IMR-90 (cell line): ENCODE measurements around the gene CALML3. TPM values are rescaled to one million over a fixed set of nuclear protein-coding genes. Genes with fewer than 3 reads are reported as not detected.

ENCODE experiments used
- ATAC-seq: fragments of 200-7000 bp; cut with Tn5 transposase; 2 replicates; pipeline ENCODE4 v1.9.1; 2020; ENCODE audit warnings: low read depth, mild to moderate bottlenecking, moderate library complexity
- BruUV-seq: library from RNA; stranded (reverse); fragments of 400-500 nt; replicated peaks from 2 replicates; lab custom pipeline; 2021; lab: Mats Ljungman, UMichigan
- CTCF ChIA-PET: fragments of 300-600 bp; formaldehyde crosslinking; extraction: SDS; loops from one replicate; lab custom pipeline; 2021; ENCODE audit warnings: antibody characterized with exemption; lab: Yijun Ruan, JAX
- POLR2A ChIA-PET: fragments of 300-600 bp; sonication (Branson Sonifier 250); formaldehyde crosslinking; loops from one replicate; lab custom pipeline; 2022; ENCODE audit warnings: antibody characterized with exemption; ENCODE audit not compliant: unreplicated experiment; lab: Charles Lee
- DNase-seq: peaks from one replicate; pipeline ENCODE4 v3.0.0; 2013
- H2AFZ ChIP-seq: replicated peaks from 2 replicates; pipeline ENCODE3; 2013; ENCODE audit warnings: low read length, mild to moderate bottlenecking; ENCODE audit not compliant: poor library complexity
- H2AK5ac ChIP-seq: 2 replicates; pipeline ENCODE4 v1.6.1; 2013; ENCODE audit warnings: low read depth, low read length, inconsistent platforms
- H2AK9ac ChIP-seq: replicated peaks from 2 replicates; pipeline ENCODE3; 2013; ENCODE audit warnings: mild to moderate bottlenecking, low read depth, low read length, moderate library complexity; ENCODE audit not compliant: poor library complexity
- H2BK120ac ChIP-seq: 2 replicates; pipeline ENCODE4 v1.6.1; 2013; ENCODE audit warnings: low read depth, low read length, inconsistent platforms
- H2BK15ac ChIP-seq: 3 replicates; pipeline ENCODE4 v1.6.1; 2013; ENCODE audit warnings: low read depth, low read length, inconsistent platforms
- H2BK20ac ChIP-seq: 2 replicates; pipeline ENCODE4 v1.6.1; 2013; ENCODE audit warnings: low read depth, mild to moderate bottlenecking, inconsistent platforms, low read length, moderate library complexity
- H2BK5ac ChIP-seq: 2 replicates; pipeline ENCODE4 v1.6.1; 2013; ENCODE audit warnings: mild to moderate bottlenecking, low read depth, low read length, inconsistent platforms; ENCODE audit not compliant: poor library complexity, severe bottlenecking
- H3K14ac ChIP-seq: replicated peaks from 2 replicates; pipeline ENCODE4 v1.6.1; 2013; ENCODE audit warnings: low read depth, low read length, inconsistent platforms
- H3K18ac ChIP-seq: 2 replicates; pipeline ENCODE4 v1.6.1; 2013; ENCODE audit warnings: low read depth, low read length, control low read depth
- H3K23ac ChIP-seq: 2 replicates; pipeline ENCODE4 v1.6.1; 2013; ENCODE audit warnings: low read depth, low read length, inconsistent platforms
- H3K27ac ChIP-seq: 2 replicates; pipeline ENCODE4 v1.5.1; 2013; ENCODE audit warnings: mild to moderate bottlenecking, control low read depth, low read length; ENCODE audit not compliant: insufficient read depth
- H3K27me3 ChIP-seq: 2 replicates; pipeline ENCODE4 v1.6.1; 2013; ENCODE audit warnings: low read length; ENCODE audit not compliant: control insufficient read depth, insufficient read depth
- H3K36me3 ChIP-seq: 2 replicates; pipeline ENCODE4 v1.6.1; 2013; ENCODE audit warnings: low read length, mixed read lengths; ENCODE audit not compliant: control insufficient read depth, insufficient read depth
- H3K4ac ChIP-seq: 2 replicates; pipeline ENCODE4 v1.6.1; 2013; ENCODE audit warnings: low read depth, low read length, inconsistent platforms
- H3K4me1 ChIP-seq: 2 replicates; pipeline ENCODE4 v1.6.1; 2013; ENCODE audit warnings: low read length, mixed read lengths; ENCODE audit not compliant: control insufficient read depth, insufficient read depth
- H3K4me2 ChIP-seq: 2 replicates; pipeline ENCODE4 v1.6.1; 2013; ENCODE audit warnings: low read depth, mild to moderate bottlenecking, control low read depth, low read length, moderate library complexity
- H3K4me3 ChIP-seq: 2 replicates; pipeline ENCODE4 v1.5.1; 2013; ENCODE audit warnings: low read depth, mild to moderate bottlenecking, control low read depth, low read length, moderate library complexity; ENCODE audit not compliant: insufficient read depth
- H3K56ac ChIP-seq: 2 replicates; pipeline ENCODE4 v1.6.1; 2013; ENCODE audit warnings: low read length, inconsistent platforms; ENCODE audit not compliant: insufficient read depth; ENCODE audit errors: extremely low read depth
- H3K79me1 ChIP-seq, 2 experiments: 2 replicates each; pipeline ENCODE4 v1.6.1; 2013; ENCODE audit warnings: low read length in 2 of 2, inconsistent platforms in 1 of 2, low read depth in 1 of 2
- H3K9ac ChIP-seq: 2 replicates; pipeline ENCODE4 v1.6.1; 2013; ENCODE audit warnings: low read depth, low read length, control low read depth
- H3K9me1 ChIP-seq: 2 replicates; pipeline ENCODE4 v1.6.1; 2013; ENCODE audit warnings: low read length, inconsistent platforms; ENCODE audit not compliant: insufficient read depth
- H3K9me3 ChIP-seq: 2 replicates; pipeline ENCODE4 v1.6.1; 2013; ENCODE audit warnings: low read length; ENCODE audit not compliant: control insufficient read depth, insufficient read depth
- H4K20me1 ChIP-seq: 2 replicates; pipeline ENCODE4 v1.6.1; 2013; ENCODE audit warnings: low read length, inconsistent platforms; ENCODE audit not compliant: insufficient read depth
- H4K5ac ChIP-seq: 2 replicates; pipeline ENCODE4 v1.6.1; 2013; ENCODE audit warnings: mild to moderate bottlenecking, low read depth, low read length, control low read depth
- H4K8ac ChIP-seq, 2 experiments: 2 replicates each; pipeline ENCODE4 v1.6.1; 2013; ENCODE audit warnings: low read depth in 2 of 2, low read length in 2 of 2, control low read depth in 1 of 2, inconsistent platforms in 1 of 2
- H4K91ac ChIP-seq: 2 replicates; pipeline ENCODE4 v1.6.1; 2013; ENCODE audit warnings: low read depth, low read length, inconsistent platforms; ENCODE audit not compliant: insufficient read depth
- BHLHE40 ChIP-seq: fragments of 150-350 bp; IDR thresholded peaks from 2 replicates; pipeline ENCODE4 v1.6.1; 2016; ENCODE audit warnings: mild to moderate bottlenecking, low read depth, low read length
- CEBPB ChIP-seq: IDR thresholded peaks from 2 replicates; pipeline ENCODE4 v1.6.1; 2012; ENCODE audit warnings: low read depth, low read length, improper control_type of control experiment
- CHD1 ChIP-seq: IDR thresholded peaks from 2 replicates; pipeline ENCODE4 v1.6.1; 2012; ENCODE audit warnings: low read depth, low read length, improper control_type of control experiment
- FOS ChIP-seq: fragments of 150-350 bp; IDR thresholded peaks from 2 replicates; pipeline ENCODE4 v1.6.1; 2016; ENCODE audit warnings: low read depth, low read length
- MAFK ChIP-seq: IDR thresholded peaks from 2 replicates; pipeline ENCODE4 v1.6.1; 2012; ENCODE audit warnings: low read depth, low read length, improper control_type of control experiment
- MAZ ChIP-seq: IDR thresholded peaks from 2 replicates; pipeline ENCODE4 v1.6.1; 2012; ENCODE audit warnings: low read depth, mild to moderate bottlenecking, low read length, improper control_type of control experiment, moderate library complexity, borderline replicate concordance
- MXI1 ChIP-seq: IDR thresholded peaks from 2 replicates; pipeline ENCODE4 v1.6.1; 2012; ENCODE audit warnings: low read depth, mild to moderate bottlenecking, low read length, moderate library complexity, borderline replicate concordance
- NFE2L2 ChIP-seq: fragments of 150-350 bp; IDR thresholded peaks from 2 replicates; pipeline ENCODE4 v1.6.1; 2016; ENCODE audit warnings: low read depth, mild to moderate bottlenecking, low read length
- POLR2A ChIP-seq: IDR thresholded peaks from 2 replicates; pipeline ENCODE4 v1.6.1; 2012; ENCODE audit warnings: mild to moderate bottlenecking, low read depth, low read length
- RAD21 ChIP-seq: IDR thresholded peaks from 2 replicates; pipeline ENCODE4 v1.6.1; 2012; ENCODE audit warnings: low read length, improper control_type of control experiment
- RCOR1 ChIP-seq: IDR thresholded peaks from 2 replicates; pipeline ENCODE4 v1.6.1; 2012; ENCODE audit warnings: mild to moderate bottlenecking, low read length, improper control_type of control experiment; ENCODE audit not compliant: insufficient replicate concordance
- RFX5 ChIP-seq: IDR thresholded peaks from 2 replicates; pipeline ENCODE4 v1.8.0; 2012; ENCODE audit warnings: low read depth, mild to moderate bottlenecking, low read length, moderate library complexity
- SMC3 ChIP-seq: fragments of 150-350 bp; IDR thresholded peaks from 2 replicates; pipeline ENCODE4 v1.6.1; 2016; ENCODE audit warnings: low read depth, mild to moderate bottlenecking, antibody characterized with exemption, low read length, moderate library complexity
- WGBS, 2 experiments: methylation state at CpG; one replicate each; pipeline versions ENCODE4 v1.1.5 to v1.1.7; 2013; ENCODE audit warnings: missing lambda C conversion rate in 2 of 2; ENCODE audit not compliant: insufficient read length in 1 of 2; ENCODE audit errors: extremely low coverage in 2 of 2; 5-methylcytosine and 5-hydroxymethylcytosine counted together
- dilution Hi-C: fragments of 300-500 bp; cut with HindIII; formaldehyde crosslinking; loops from one replicate; pipeline ENCODE4 v1.14.3; 2018; ENCODE audit warnings: low sequenced_read_pairs; ENCODE audit not compliant: unreplicated experiment
- in situ Hi-C: fragments of 300-500 bp; cut with MboI; formaldehyde crosslinking; loops from 3 replicates; pipeline ENCODE4 v1.14.3; 2019; ENCODE audit warnings: low sequenced_read_pairs, inconsistent platforms, mixed read lengths
- intact Hi-C: fragments of 100-400 bp; cut with micrococcal nuclease; formaldehyde crosslinking; loops from 2 replicates; pipeline ENCODE4 v1.10.0; 2022
- polyA plus RNA-seq, 3 experiments: library from polyadenylated mRNA; depleted of rRNA; stranded (reverse); fragments of >200 nt; gene quantifications; 2 replicates each; pipeline ENCODE4 v1.2.3, GENCODE V29; 2012; ENCODE audit warnings: low replicate concordance in 1 of 3
- total RNA-seq: library from RNA; depleted of rRNA; stranded (reverse); fragments of >200 nt; gene quantifications from 2 replicates; pipeline ENCODE4 v1.2.3, GENCODE V29; 2012
- TF ChIP-seq, protein P1 (sequence below): fragments of 150-350 bp; IDR thresholded peaks from 2 replicates; pipeline ENCODE4 v1.6.1; 2017; ENCODE audit warnings: mild to moderate bottlenecking, antibody characterized with exemption, low read length, low read depth
- TF ChIP-seq, protein P2 (sequence below): conservative IDR thresholded peaks from 2 replicates; pipeline ENCODE4 v1.5.1; 2012; ENCODE audit warnings: mild to moderate bottlenecking, low read depth, low read length, improper control_type of control experiment
- TF ChIP-seq, protein P3 (sequence below): fragments of 150-350 bp; IDR thresholded peaks from 2 replicates; pipeline ENCODE4 v1.6.1; 2016; ENCODE audit warnings: low read depth, mild to moderate bottlenecking, low read length, moderate library complexity, borderline replicate concordance

CALML3 gene
- total and polyA plus RNA-seq, 2 of the 4 experiments (the other 2 are of a cell fraction): not detected

DNA sequence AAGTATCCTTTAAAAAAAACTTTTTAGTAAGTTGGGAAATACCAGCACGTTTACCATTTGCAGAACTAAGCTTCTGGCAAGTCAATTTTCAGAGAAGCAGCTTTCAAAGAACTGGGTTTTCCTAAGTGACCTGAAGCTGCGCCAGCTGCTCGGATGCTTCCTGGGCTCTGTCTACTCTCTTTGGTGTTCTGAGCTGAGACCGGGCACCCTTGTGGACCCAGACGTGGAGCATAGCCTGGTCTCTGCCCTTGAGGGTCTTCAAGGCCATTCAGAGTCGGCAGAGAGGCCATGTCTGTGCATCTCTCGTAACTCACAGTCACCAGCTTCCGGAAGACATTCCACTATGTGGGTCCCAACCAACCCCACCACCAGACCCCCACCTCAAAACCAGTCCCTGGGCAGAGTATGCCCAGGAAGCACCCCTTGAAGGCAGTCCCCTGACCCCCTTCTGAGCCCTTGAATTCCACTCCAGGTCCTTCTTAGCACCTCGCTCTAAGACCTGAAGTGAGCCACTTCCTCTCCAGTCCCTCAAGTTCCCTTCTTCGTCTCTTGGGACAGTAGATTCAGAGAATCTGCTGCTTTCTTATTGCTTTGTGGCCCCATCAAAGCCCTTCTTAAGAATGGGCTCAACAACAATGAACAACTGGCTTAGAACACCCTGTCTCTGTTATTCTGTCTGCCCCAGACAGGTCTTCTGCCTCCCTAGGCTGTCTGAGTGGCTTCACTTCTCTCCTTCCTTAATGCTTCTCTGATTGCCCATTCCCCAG lies 33.9 kb upstream of the CALML3 start:
- Histone ChIP-seq H2BK5ac (no peak overlapping the region), H3K9ac (no peak overlapping the region), H3K36me3 (no peaks in the 10 kb centered on the region), H3K27ac (no peak overlapping the region), H3K18ac (no peak overlapping the region), H2AFZ (no peak overlapping the region), H4K5ac (no peak overlapping the region), H2AK5ac (no peak overlapping the region), H3K56ac (no peak overlapping the region), H4K20me1 (no peaks in the 10 kb centered on the region), H3K9me1 (no peaks in the 10 kb centered on the region), H3K27me3 (peaks cover 13% of the 10 kb centered on the region; the same call in 1 of the 2 replicates), H3K79me1 (no peaks in the 10 kb centered on the region), H3K4me1 (no peaks in the 10 kb centered on the region), H3K4me2 (no peak overlapping the region), H4K91ac (no peak overlapping the region), H4K8ac (no peak overlapping the region), H3K23ac (no peak overlapping the region), H3K14ac (no peak overlapping the region), H2BK120ac (no peak overlapping the region), H2AK9ac (no peak overlapping the region), H3K4me3 (no peak overlapping the region), H3K9me3 (peaks cover 4% of the 10 kb centered on the region), H2BK15ac (no peak overlapping the region), H3K4ac (no peak overlapping the region), H2BK20ac (no peak overlapping the region)
- in situ Hi-C loops (no loop called here), dilution Hi-C loops (no loop called here), intact Hi-C loops (no loop called here)
- ATAC-seq: no peak
- TF ChIP-seq, protein P1, sequence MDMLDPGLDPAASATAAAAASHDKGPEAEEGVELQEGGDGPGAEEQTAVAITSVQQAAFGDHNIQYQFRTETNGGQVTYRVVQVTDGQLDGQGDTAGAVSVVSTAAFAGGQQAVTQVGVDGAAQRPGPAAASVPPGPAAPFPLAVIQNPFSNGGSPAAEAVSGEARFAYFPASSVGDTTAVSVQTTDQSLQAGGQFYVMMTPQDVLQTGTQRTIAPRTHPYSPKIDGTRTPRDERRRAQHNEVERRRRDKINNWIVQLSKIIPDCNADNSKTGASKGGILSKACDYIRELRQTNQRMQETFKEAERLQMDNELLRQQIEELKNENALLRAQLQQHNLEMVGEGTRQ: no peak
- TF ChIP-seq RAD21: no peak
- no peak for TF ChIP-seq SMC3
- no peak for TF ChIP-seq RCOR1
- TF ChIP-seq, protein P2, sequence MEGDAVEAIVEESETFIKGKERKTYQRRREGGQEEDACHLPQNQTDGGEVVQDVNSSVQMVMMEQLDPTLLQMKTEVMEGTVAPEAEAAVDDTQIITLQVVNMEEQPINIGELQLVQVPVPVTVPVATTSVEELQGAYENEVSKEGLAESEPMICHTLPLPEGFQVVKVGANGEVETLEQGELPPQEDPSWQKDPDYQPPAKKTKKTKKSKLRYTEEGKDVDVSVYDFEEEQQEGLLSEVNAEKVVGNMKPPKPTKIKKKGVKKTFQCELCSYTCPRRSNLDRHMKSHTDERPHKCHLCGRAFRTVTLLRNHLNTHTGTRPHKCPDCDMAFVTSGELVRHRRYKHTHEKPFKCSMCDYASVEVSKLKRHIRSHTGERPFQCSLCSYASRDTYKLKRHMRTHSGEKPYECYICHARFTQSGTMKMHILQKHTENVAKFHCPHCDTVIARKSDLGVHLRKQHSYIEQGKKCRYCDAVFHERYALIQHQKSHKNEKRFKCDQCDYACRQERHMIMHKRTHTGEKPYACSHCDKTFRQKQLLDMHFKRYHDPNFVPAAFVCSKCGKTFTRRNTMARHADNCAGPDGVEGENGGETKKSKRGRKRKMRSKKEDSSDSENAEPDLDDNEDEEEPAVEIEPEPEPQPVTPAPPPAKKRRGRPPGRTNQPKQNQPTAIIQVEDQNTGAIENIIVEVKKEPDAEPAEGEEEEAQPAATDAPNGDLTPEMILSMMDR: no peak
- TF ChIP-seq MXI1: no peak
- TF ChIP-seq MAFK: no peak
- TF ChIP-seq CHD1: no peak
- TF ChIP-seq, protein P3, sequence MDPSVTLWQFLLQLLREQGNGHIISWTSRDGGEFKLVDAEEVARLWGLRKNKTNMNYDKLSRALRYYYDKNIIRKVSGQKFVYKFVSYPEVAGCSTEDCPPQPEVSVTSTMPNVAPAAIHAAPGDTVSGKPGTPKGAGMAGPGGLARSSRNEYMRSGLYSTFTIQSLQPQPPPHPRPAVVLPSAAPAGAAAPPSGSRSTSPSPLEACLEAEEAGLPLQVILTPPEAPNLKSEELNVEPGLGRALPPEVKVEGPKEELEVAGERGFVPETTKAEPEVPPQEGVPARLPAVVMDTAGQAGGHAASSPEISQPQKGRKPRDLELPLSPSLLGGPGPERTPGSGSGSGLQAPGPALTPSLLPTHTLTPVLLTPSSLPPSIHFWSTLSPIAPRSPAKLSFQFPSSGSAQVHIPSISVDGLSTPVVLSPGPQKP: no peak
- TF ChIP-seq RFX5: no peak
- no peak for TF ChIP-seq CEBPB
- TF ChIP-seq NFE2L2: no peak
- TF ChIP-seq POLR2A: no peak
- TF ChIP-seq BHLHE40: no peak
- TF ChIP-seq MAZ: no peak
- no peak for TF ChIP-seq FOS
- 59% methylated on average over 4 of the region's 10 CpGs; no CpG with 5 or more reads in 1 of the 2 experiments for WGBS, 2 experiments
- no peak for DNase-seq
- CTCF ChIA-PET: no interaction called here
- BruUV-seq: no TSS peak
- POLR2A ChIA-PET: no interaction called here
